HepG2 (cell line): ENCODE results near the gene SPDYE16. TPM values are rescaled to one million over a fixed set of nuclear protein-coding genes. Genes with fewer than 3 reads are reported as not detected.
"Not testable (repeated sequence)": the region's sequence is repeated elsewhere in the genome, so short reads cannot be mapped to it uniquely, and the experiment has no call there.

ENCODE experiments used
- ATAC-seq: fragments of 200-7000 bp; cut with Tn5 transposase; 3 replicates; pipeline ENCODE4 v1.9.1; 2020; ENCODE audit warnings: mild to moderate bottlenecking, moderate library complexity
- BruUV-seq: library from RNA; stranded (reverse); fragments of 400-500 nt; replicated peaks from 2 replicates; lab custom pipeline; 2021; lab: Mats Ljungman, UMichigan
- CTCF ChIA-PET: fragments of 300-600 bp; formaldehyde crosslinking; extraction: SDS; loops from one replicate; lab custom pipeline; 2021; ENCODE audit warnings: low total read pairs, inconsistent platforms, low intra/inter-chr PET ratio; lab: Yijun Ruan, JAX
- POLR2A ChIA-PET: fragments of 350-600 bp; sonication (Branson Sonifier 250); formaldehyde crosslinking; loops from one replicate; lab custom pipeline; 2020; ENCODE audit warnings: antibody characterized with exemption, inconsistent platforms; lab: Yijun Ruan, JAX
- DNase-seq: peaks from one replicate; pipeline ENCODE4 v3.0.0-alpha.2; 2015; ENCODE audit warnings: low spot score
- FAIRE-seq: peaks from 3 replicates; lab custom pipeline; 2011; peaks lifted over from hg19 to GRCh38; lab: Jason Lieb, UNC
- H2AFZ ChIP-seq: one replicate; pipeline ENCODE4 v1.6.1; 2011; ENCODE audit warnings: low read length, inconsistent platforms
- H3K27ac ChIP-seq: fragments of 300-600 bp; 3 replicates; pipeline ENCODE4 v1.8.0; 2011; ENCODE audit warnings: mixed run types, mild to moderate bottlenecking, mixed read lengths, low read length, inconsistent platforms; ENCODE audit not compliant: insufficient read depth; ENCODE audit errors: extremely low read length
- H3K27me3 ChIP-seq, 2 experiments: fragments of 200-600 bp in 1 of 2; 2 replicates in 1 of 2; 3 replicates in 1 of 2; pipeline versions ENCODE4 v1.6.0 to v1.8.0; 2011; ENCODE audit warnings: low read length in 2 of 2, mild to moderate bottlenecking in 2 of 2, moderate library complexity in 2 of 2, inconsistent platforms in 1 of 2; ENCODE audit not compliant: insufficient read depth in 2 of 2, control insufficient read depth in 1 of 2
- H3K36me3 ChIP-seq, 2 experiments: fragments of 200-600 bp in 1 of 2; replicated peaks in 1 of 2; 2 replicates in 1 of 2; 3 replicates in 1 of 2; pipeline versions ENCODE4 v1.5.1 to v1.8.0; 2011; ENCODE audit warnings: low read length in 2 of 2, inconsistent platforms in 1 of 2; ENCODE audit not compliant: insufficient read depth in 2 of 2, control insufficient read depth in 1 of 2
- H3K4me1 ChIP-seq: 2 replicates; pipeline ENCODE4 v1.5.1; 2012; ENCODE audit warnings: low read length, inconsistent platforms; ENCODE audit not compliant: insufficient read depth
- H3K4me2 ChIP-seq: 2 replicates; pipeline ENCODE4 v1.6.0; 2011; ENCODE audit warnings: low read depth, low read length, inconsistent platforms
- H3K4me3 ChIP-seq, 3 experiments: fragments of 200-600 bp in 1 of 3; sonication (generic), shearing (Covaris generic) in 1 of 3; replicated peaks in 1 of 3; 2 replicates each; pipeline ENCODE4 v1.5.1; 2011 to 2016; ENCODE audit warnings: low read length in 3 of 3, inconsistent platforms in 2 of 3, low read depth in 2 of 3, mild to moderate bottlenecking in 2 of 3, control low read depth in 1 of 3, mixed read lengths in 1 of 3; ENCODE audit not compliant: insufficient read depth in 1 of 3
- H3K79me2 ChIP-seq: one replicate; pipeline ENCODE4 v1.6.1; 2011; ENCODE audit warnings: low read length, inconsistent platforms; ENCODE audit not compliant: insufficient read depth
- H3K9ac ChIP-seq: 2 replicates; pipeline ENCODE4 v1.6.0; 2011; ENCODE audit warnings: mild to moderate bottlenecking, low read depth, low read length, inconsistent platforms; ENCODE audit not compliant: insufficient read depth
- H3K9me3 ChIP-seq: 2 replicates; pipeline ENCODE4 v1.5.1; 2012; ENCODE audit warnings: mild to moderate bottlenecking, low read length
- H4K20me1 ChIP-seq: 2 replicates; pipeline ENCODE4 v1.6.0; 2011; ENCODE audit warnings: inconsistent platforms, mild to moderate bottlenecking, low read length, moderate library complexity; ENCODE audit not compliant: insufficient read depth
- CBFB ChIP-seq: sonication (generic); formaldehyde crosslinking; IDR thresholded peaks from 2 replicates; pipeline ENCODE4 v1.4.0; 2020; ENCODE audit warnings: missing genetic modification reagents
- ELF1 ChIP-seq: sonication (generic); formaldehyde crosslinking; IDR thresholded peaks from 2 replicates; pipeline ENCODE4 v1.4.0; 2020; ENCODE audit warnings: missing genetic modification reagents
- ELF3 ChIP-seq: IDR thresholded peaks from 2 replicates; pipeline ENCODE4 v1.6.1; 2016; ENCODE audit warnings: missing genetic modification reagents, missing compliant biosample characterization
- FOXC1 ChIP-seq: sonication (generic); formaldehyde crosslinking; IDR thresholded peaks from 2 replicates; pipeline ENCODE4 v1.8.0; 2022; ENCODE audit warnings: mild to moderate bottlenecking, missing genetic modification reagents, borderline replicate concordance
- FOXP4 ChIP-seq: sonication (generic); formaldehyde crosslinking; IDR thresholded peaks from 2 replicates; pipeline ENCODE4 v1.4.0; 2020; ENCODE audit warnings: missing genetic modification reagents
- NCOA1 ChIP-seq: sonication (generic); formaldehyde crosslinking; IDR thresholded peaks from 2 replicates; pipeline ENCODE4 v1.9.0; 2021; ENCODE audit warnings: missing genetic modification reagents
- RXRA ChIP-seq: sonication (generic); formaldehyde crosslinking; IDR thresholded peaks from 2 replicates; pipeline ENCODE4 v1.5.1; 2020; ENCODE audit warnings: missing genetic modification reagents
- SAFB2 ChIP-seq: sonication (generic); formaldehyde crosslinking; IDR thresholded peaks from 2 replicates; pipeline ENCODE4 v1.5.1; 2020; ENCODE audit warnings: missing genetic modification reagents, low read depth, mild to moderate bottlenecking, borderline replicate concordance
- SALL1 ChIP-seq: sonication (generic); formaldehyde crosslinking; IDR thresholded peaks from 2 replicates; pipeline ENCODE4 v1.8.0; 2022; ENCODE audit warnings: mild to moderate bottlenecking, missing genetic modification reagents
- SP2 ChIP-seq: sonication (generic); formaldehyde crosslinking; IDR thresholded peaks from 2 replicates; pipeline ENCODE4 v1.5.1; 2020; ENCODE audit warnings: mild to moderate bottlenecking, missing genetic modification reagents
- TBX2 ChIP-seq: sonication (generic); formaldehyde crosslinking; IDR thresholded peaks from 2 replicates; pipeline ENCODE4 v1.5.0; 2020; ENCODE audit warnings: missing genetic modification reagents, mild to moderate bottlenecking, borderline replicate concordance
- ZBTB43 ChIP-seq: sonication (generic); formaldehyde crosslinking; conservative IDR thresholded peaks from 2 replicates; pipeline ENCODE4 v1.4.0; 2020; ENCODE audit warnings: missing genetic modification reagents
- ZNF275 ChIP-seq: sonication (generic); formaldehyde crosslinking; IDR thresholded peaks from 2 replicates; pipeline ENCODE4 v1.8.0; 2022; ENCODE audit warnings: missing genetic modification reagents, mild to moderate bottlenecking, inconsistent platforms, borderline replicate concordance
- ZNF350 ChIP-seq: sonication (generic); formaldehyde crosslinking; IDR thresholded peaks from 2 replicates; pipeline ENCODE4 v1.4.0; 2020; ENCODE audit warnings: mild to moderate bottlenecking, low read depth, missing genetic modification reagents, borderline replicate concordance
- ZNF501 ChIP-seq: sonication (generic); formaldehyde crosslinking; IDR thresholded peaks from 2 replicates; pipeline ENCODE4 v1.5.1; 2020; ENCODE audit warnings: mild to moderate bottlenecking, moderate library complexity, missing genetic modification reagents
- ZNF607 ChIP-seq: sonication (generic); formaldehyde crosslinking; IDR thresholded peaks from 2 replicates; pipeline ENCODE4 v1.5.1; 2020; ENCODE audit warnings: missing genetic modification reagents, mild to moderate bottlenecking, borderline replicate concordance
- ZNF614 ChIP-seq: IDR thresholded peaks from 2 replicates; pipeline ENCODE4 v1.6.1; 2018; ENCODE audit warnings: missing biosample characterization, missing genetic modification reagents, inconsistent platforms, borderline replicate concordance
- ZNF883 ChIP-seq: sonication (generic); formaldehyde crosslinking; IDR thresholded peaks from 2 replicates; pipeline ENCODE4 v1.5.1; 2020; ENCODE audit warnings: mild to moderate bottlenecking, missing genetic modification reagents; ENCODE audit errors: not compliant biosample characterization
- WGBS: methylation state at CpG from one replicate; pipeline ENCODE4 v1.1.6; 2017; ENCODE audit warnings: low lambda C conversion rate; 5-methylcytosine and 5-hydroxymethylcytosine counted together
- in situ Hi-C: cut with HindIII; loops from 2 replicates; pipeline ENCODE4 v1.10.0; 2017; ENCODE audit warnings: low pct_unique_long_range_greater_than_20kb; ENCODE audit not compliant: extremely low pct_ligation_motif_present
- intact Hi-C: fragments of 100-400 bp; cut with micrococcal nuclease; formaldehyde crosslinking; loops from one replicate; pipeline ENCODE4 v1.10.0; 2022; ENCODE audit not compliant: unreplicated experiment
- polyA plus RNA-seq, 8 experiments: library from polyadenylated mRNA; depleted of rRNA in 3 of 8; stranded (reverse) in 7 of 8; unstranded in 1 of 8; fragments of >200 nt; fragmentation: Illumina TruSeq in 4 of 8; extraction: Trizol in 4 of 8; gene quantifications; 2 replicates each; pipeline versions ENCODE4 v1.2.1 to v1.2.3, GENCODE V29; 2011 to 2016; ENCODE audit warnings: low read depth in 4 of 8, missing spikeins in 1 of 8, mixed read lengths in 1 of 8; ENCODE audit not compliant: insufficient read depth in 1 of 8
- total RNA-seq, 5 experiments: library from RNA; depleted of rRNA; stranded (reverse); fragments of >200 nt; fragmentation: Illumina TruSeq; extraction: Trizol; gene quantifications; 2 replicates each; pipeline ENCODE4 v1.2.3, GENCODE V29; 2016; ENCODE audit warnings: low read depth in 1 of 5

The SPDYE16 gene
- total and polyA plus RNA-seq, 2 of the 13 experiments (the other 11 are each of a cell fraction or from before 2014, with no cell fraction given) = 0.11 TPM; not detected in 1

GRCh38 chr7:76549025-76549854 lies 6.1 kb upstream of the SPDYE16 start:
- BruUV-seq = TSS peak; percentile 42
- 0% methylated on average over 11 of the region's 71 CpGs for WGBS
- peak; percentile 87 for TF ChIP-seq ZNF501 (CRISPR knock-in tag)
- TF ChIP-seq ZNF607 (CRISPR knock-in tag) = peak; percentile 82; the same call in 1 of the 2 replicates
- TF ChIP-seq ZNF350 (CRISPR knock-in tag) = peak; percentile 48
- 0 out of 2 replicates have a peak, but pooled peaks have one; percentile 14 for TF ChIP-seq FOXP4 (CRISPR knock-in tag)
- peak; percentile 59 for TF ChIP-seq ELF3 (CRISPR knock-in tag)
- TF ChIP-seq TBX2 (CRISPR knock-in tag) = peak; percentile 75
- peak; percentile 78 for TF ChIP-seq ZBTB43 (CRISPR knock-in tag)
- TF ChIP-seq ZNF275 = 0 out of 2 replicates have a peak, but pooled peaks have one; percentile 42
- peak; percentile 87 for TF ChIP-seq ELF1 (CRISPR knock-in tag)
- TF ChIP-seq ZNF883 (CRISPR knock-in tag) = peak; percentile 88
- TF ChIP-seq SAFB2 (CRISPR knock-in tag) = peak; percentile 62; the same call in 1 of the 2 replicates
- 0 out of 2 replicates have a peak, but pooled peaks have one; percentile 67 for TF ChIP-seq ZNF614 (CRISPR knock-in tag)
- peak; percentile 66 for TF ChIP-seq RXRA (CRISPR knock-in tag)
- TF ChIP-seq CBFB = peak; percentile 47; the same call in 1 of the 2 replicates
- TF ChIP-seq FOXC1 (CRISPR knock-in tag) = peak; percentile 71; the same call in 1 of the 2 replicates
- 0 out of 2 replicates have a peak, but pooled peaks have one; percentile 24 for TF ChIP-seq SP2 (CRISPR knock-in tag)
- TF ChIP-seq NCOA1 (CRISPR knock-in tag) = peak; percentile 73; the same call in 1 of the 2 replicates
- peak; percentile 81 for TF ChIP-seq SALL1

More at GRCh38 chr7:76549025-76549854, 6.1 kb upstream of the SPDYE16 start:
- H3K27ac ChIP-seq = peak overlapping the region; percentile 69
- H4K20me1 ChIP-seq, H2AFZ ChIP-seq, H3K36me3 ChIP-seq, CTCF ChIA-PET, intact Hi-C loops, in situ Hi-C loops, H3K27me3 ChIP-seq, H3K4me1 ChIP-seq, H3K9me3 ChIP-seq: not testable (repeated sequence)
- H3K4me2 ChIP-seq = peak overlapping the region; percentile 71
- POLR2A ChIA-PET = interaction anchor here (1.0 kb wide), 1 partner anchor 140 kb away, joined by 3 read pairs; the partner anchor contains the start of gene SSC4D
- ATAC-seq (peak; percentile 100), DNase-seq (peak; percentile 85), FAIRE-seq (peak; percentile 55)
- H3K4me3 ChIP-seq = peak overlapping the region; percentile 63 to 84 (median 80); a peak in 5 of 6 replicates
- H3K79me2 ChIP-seq = peaks cover 18% of the 10 kb centered on the region
- peak overlapping the region; percentile 83 for H3K9ac ChIP-seq
